Fibroblast of mammary gland (primary cell): ENCODE results near the gene TTC32.
A peak's percentile ranks its signal among the peaks of the same experiment; 100 is the strongest.

Experiments used
- DNase-seq: peaks from one replicate; pipeline ENCODE4 v3.0.0-alpha.2; 2010; ENCODE audit warnings: low read depth
- H3K4me3 ChIP-seq: 2 replicates; pipeline ENCODE4 v1.5.1; 2011; ENCODE audit warnings: low read depth, mild to moderate bottlenecking, low read length, moderate library complexity; ENCODE audit not compliant: control insufficient read depth
- TF ChIP-seq, protein P1 (sequence below): conservative IDR thresholded peaks from 2 replicates; pipeline ENCODE4 v1.5.1; 2011; ENCODE audit warnings: low read depth, low read length, inconsistent platforms; ENCODE audit not compliant: control insufficient read depth, insufficient read depth

Gene TTC32

DNA sequence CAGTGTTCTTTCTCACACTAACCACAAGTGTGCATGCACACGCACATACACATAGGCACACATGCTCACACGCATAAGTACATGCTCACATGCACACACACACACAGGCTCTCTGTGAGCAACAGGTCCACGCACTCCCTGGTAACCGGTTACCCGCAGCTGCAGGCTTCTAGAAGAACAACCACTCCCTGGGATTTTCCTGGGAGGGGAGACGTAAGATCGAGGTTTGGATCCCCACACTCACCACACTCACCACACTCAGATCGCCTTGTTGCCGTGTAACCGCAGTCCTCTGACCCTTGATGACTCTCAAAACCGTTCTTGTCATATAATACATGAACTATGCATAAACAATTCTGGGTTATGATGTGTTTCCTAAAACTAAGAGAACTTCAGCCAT is 42.2 kb downstream of the TTC32 start:
- DNase-seq = no peak
- TF ChIP-seq, protein P1, sequence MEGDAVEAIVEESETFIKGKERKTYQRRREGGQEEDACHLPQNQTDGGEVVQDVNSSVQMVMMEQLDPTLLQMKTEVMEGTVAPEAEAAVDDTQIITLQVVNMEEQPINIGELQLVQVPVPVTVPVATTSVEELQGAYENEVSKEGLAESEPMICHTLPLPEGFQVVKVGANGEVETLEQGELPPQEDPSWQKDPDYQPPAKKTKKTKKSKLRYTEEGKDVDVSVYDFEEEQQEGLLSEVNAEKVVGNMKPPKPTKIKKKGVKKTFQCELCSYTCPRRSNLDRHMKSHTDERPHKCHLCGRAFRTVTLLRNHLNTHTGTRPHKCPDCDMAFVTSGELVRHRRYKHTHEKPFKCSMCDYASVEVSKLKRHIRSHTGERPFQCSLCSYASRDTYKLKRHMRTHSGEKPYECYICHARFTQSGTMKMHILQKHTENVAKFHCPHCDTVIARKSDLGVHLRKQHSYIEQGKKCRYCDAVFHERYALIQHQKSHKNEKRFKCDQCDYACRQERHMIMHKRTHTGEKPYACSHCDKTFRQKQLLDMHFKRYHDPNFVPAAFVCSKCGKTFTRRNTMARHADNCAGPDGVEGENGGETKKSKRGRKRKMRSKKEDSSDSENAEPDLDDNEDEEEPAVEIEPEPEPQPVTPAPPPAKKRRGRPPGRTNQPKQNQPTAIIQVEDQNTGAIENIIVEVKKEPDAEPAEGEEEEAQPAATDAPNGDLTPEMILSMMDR = no peak
- no peak overlapping the region for H3K4me3 ChIP-seq

DNA sequence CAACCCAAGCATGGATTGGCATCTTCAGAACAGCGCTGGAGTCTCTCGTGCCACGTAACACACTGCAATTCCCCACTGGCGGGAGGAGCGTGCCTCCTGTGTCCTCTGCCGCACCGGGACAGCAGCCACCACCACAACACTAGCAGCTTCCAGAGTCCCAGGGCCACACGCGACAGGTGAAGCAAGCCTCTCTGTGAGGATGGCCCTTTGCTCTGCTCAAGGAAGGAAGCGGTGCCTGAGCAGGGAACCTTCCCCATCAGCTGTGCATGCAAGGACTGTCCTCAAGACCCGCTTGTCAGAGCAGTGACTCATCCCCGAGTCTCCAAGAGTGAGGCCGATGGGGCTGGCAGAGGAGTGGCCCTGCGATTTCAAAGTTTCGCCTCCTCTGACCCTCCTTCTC is 44.0 kb downstream of the TTC32 start:
- H3K4me3 ChIP-seq = no peak overlapping the region
- DNase-seq = no peak
- TF ChIP-seq, protein P1 = no peak

DNA sequence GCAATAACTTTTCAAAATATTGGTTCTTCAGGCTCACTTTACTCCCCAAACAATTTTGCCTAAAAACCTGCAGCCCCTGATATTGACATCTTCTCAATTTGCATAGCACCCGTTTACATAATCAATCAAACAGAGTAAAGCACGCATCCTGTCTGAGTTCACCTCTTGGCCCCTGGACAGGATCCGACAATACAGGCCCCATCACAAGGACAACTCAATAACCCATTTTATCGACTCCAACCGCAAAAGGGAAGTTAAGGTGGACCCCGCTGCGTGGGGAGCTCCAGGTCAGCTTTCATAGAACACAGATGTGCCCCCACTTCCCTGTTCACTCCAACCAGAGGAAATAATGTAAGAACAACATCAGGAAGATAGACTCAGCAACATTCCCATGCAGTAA is 44.7 kb downstream of the TTC32 start:
- TF ChIP-seq, protein P1 = no peak
- DNase-seq = no peak
- H3K4me3 ChIP-seq = no peak overlapping the region

DNA sequence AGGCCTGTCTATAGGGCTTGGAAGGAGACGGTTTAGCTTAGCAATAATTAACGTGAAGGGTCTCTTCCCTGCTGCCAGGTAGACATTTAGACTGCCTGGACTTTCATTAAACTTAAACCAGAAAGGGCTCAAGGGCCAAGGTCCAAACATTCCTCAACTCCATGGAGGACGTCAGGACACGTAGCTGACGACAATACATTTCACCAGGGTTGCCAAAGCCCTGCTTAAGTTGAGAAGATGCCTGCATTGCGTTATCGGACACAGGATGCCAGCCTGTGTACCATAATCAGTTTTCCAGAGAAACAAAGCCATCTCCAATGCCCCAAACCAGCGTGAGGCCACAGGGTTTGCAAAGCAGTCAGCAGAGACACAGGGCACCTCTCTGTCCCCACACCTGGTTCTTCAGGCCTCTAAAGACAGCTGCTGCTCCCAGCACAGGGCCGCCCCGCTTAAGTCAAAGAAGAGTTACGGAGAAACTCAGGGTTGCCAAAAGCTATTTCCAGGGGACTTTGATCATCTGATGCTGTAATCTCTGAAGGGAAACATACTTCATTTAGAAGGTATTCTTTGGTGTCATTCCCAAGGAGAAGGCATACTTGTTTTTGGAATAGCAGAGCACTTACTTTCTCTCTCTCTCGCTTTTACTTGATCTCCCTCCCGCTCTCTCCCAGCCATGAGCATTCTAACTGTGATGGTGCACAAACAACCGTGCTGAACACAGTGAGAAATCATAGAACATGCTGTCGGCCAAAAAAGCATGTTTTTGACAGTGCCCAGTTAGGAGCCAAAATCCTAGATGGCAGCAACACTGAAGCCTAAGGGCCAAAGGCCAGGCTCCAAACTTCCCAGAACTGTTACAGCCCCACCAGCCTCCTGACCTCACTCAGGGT is 46.0 kb downstream of the TTC32 start:
- peak; percentile 16 for DNase-seq
- TF ChIP-seq, protein P1 = no peak
- H3K4me3 ChIP-seq = no peak overlapping the region

DNA sequence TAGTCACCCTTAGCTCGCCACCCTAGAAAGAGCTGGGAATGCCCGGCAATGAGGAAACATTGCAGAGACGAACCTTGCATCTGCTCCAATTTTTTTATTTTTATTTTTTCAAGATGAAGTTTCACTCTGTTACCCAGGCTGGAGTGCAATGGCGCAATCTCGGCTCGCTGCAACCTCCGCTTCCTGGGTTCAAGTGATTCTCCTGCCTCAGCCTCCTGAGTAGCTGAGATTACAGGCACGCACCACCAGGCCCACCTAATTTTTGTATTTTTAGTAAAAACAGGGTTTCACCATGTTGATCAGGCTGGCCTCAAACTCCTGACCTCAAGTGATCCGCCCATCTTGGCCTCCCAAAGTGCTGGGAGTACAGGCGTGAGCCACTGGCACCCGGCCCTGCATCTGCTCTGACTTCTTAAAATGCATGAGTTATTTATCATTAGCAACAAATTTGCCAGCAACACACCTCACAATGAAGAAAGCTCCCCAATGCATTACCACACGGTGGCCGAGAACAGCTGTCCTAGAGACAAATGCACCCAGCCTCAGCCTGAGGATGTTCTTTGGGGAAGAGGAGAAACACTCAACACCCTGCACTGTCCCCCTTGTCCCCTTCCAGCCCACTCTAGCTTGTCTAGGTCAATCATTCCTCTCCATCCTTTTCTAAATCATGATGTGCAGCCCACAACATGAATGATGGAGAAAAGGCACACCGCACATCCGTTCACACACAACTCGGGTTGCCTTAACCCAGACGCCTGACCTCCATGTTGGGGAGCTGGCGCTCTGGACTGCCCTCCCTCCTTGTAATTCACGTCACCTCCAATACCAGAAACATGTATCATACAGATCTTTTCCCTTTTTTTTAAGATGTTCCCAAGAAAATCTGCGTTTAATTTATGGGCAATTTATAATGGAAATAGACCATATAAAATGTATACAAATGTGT is 46.9 kb downstream of the TTC32 start:
- H3K4me3 ChIP-seq = no peak overlapping the region
- peak; percentile 45 for DNase-seq

DNA sequence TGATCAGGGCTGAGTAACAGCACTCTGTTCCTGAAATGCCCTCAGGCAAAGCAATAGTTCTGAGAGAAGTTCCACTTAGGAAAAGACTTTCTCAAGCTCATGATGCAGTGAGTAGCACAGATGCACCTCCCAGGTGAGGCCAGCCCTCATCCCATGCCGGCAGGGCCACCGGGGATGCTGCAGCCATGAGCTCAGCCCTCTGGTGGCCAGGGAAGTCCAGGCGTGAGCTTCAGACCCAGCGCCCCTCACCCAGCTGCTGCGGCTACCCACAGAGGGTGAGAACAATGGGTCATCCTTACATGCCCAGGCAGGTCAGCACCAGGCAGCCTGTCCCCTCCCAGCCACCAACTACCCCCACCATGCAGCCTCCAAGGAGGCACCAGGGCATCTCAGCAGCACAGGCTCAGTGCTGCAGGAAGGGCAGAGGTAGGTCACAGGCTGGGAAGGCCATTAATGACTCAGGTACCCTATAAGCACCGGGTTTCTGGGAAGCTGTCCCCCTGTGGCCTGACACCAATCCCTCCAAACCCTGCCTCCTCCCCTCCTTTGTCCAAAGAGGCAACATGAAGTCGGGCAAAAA is 50.6 kb downstream of the TTC32 start:
- no peak for DNase-seq
- TF ChIP-seq, protein P1 = peak; percentile 11
- H3K4me3 ChIP-seq = no peak overlapping the region

More for the DNA sequence above, 46.9 kb downstream of the TTC32 start:
- TF ChIP-seq, protein P1 = no peak
